Measurements from ENCODE around the gene SPINK7. TPM values are rescaled to one million over a fixed set of nuclear protein-coding genes. Genes with fewer than 3 reads are reported as not detected.

SPINK7 gene
- total RNA-seq, 1 donor from 2014 or later: not detected

DNA sequence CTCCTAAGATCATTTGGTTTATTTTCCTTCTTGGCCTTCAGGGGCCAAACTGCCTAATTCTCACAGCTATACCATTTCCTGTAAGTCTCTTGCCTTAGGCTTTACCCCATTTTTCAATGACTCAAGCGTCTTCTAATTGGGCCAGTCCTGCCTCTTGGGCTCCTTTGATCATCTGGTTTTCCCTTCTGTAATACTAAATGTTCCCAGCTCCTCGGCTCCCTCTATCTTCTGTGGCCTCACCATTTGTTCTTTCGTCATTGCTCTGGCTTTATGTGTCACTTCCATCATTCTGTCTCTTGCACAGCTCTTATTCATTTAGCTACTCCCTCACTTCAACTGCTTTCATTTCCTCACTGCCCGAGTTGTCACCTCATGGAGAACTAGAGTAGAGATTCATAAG is 14.5 kb upstream of the SPINK7 start:
- Mint-ChIP-seq H3K9me3 (ENCODE audit: unreplicated experiment) (no peaks in the 10 kb centered on the region), H3K36me3 (ENCODE audit: low read depth, unreplicated experiment) (no peaks in the 10 kb centered on the region), H3K4me1 (ENCODE audit: low read depth, unreplicated experiment) (no peaks in the 10 kb centered on the region), H3K27ac (ENCODE audit: unreplicated experiment) (no peak overlapping the region), H3K27me3 (ENCODE audit: low read depth, unreplicated experiment) (no peaks in the 10 kb centered on the region), H3K4me3 (ENCODE audit: unreplicated experiment) (no peak overlapping the region)
- no peak overlapping the region for H3K4me2 ChIP-seq (ENCODE audit: low read length)
- no peaks in the 10 kb centered on the region for H3K36me3 ChIP-seq (ENCODE audit: insufficient read depth, low read length)
- H4K20me1 ChIP-seq (ENCODE audit: insufficient read depth, low read length): no peaks in the 10 kb centered on the region
- no peaks in the 10 kb centered on the region for H3K9me3 ChIP-seq (ENCODE audit: insufficient read depth, low read depth, low read length)
- H3K79me2 ChIP-seq (ENCODE audit: insufficient read depth, low read length): no peaks in the 10 kb centered on the region
- no peaks in the 10 kb centered on the region for H3K4me1 ChIP-seq (ENCODE audit: insufficient read depth, low read length)
- TF ChIP-seq EZH2 (IDR thresholded peaks at IDR 0.05; ENCODE audit: insufficient read depth, low read length): no peak
- TF ChIP-seq, protein P1, sequence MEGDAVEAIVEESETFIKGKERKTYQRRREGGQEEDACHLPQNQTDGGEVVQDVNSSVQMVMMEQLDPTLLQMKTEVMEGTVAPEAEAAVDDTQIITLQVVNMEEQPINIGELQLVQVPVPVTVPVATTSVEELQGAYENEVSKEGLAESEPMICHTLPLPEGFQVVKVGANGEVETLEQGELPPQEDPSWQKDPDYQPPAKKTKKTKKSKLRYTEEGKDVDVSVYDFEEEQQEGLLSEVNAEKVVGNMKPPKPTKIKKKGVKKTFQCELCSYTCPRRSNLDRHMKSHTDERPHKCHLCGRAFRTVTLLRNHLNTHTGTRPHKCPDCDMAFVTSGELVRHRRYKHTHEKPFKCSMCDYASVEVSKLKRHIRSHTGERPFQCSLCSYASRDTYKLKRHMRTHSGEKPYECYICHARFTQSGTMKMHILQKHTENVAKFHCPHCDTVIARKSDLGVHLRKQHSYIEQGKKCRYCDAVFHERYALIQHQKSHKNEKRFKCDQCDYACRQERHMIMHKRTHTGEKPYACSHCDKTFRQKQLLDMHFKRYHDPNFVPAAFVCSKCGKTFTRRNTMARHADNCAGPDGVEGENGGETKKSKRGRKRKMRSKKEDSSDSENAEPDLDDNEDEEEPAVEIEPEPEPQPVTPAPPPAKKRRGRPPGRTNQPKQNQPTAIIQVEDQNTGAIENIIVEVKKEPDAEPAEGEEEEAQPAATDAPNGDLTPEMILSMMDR (IDR thresholded peaks at IDR 0.05; ENCODE audit: insufficient read depth, low read depth, low read length): no peak
- H3K4me3 ChIP-seq (ENCODE audit: insufficient read depth, low read depth, low read length): no peak overlapping the region
- H2AFZ ChIP-seq (ENCODE audit: low read depth, low read length): no peak overlapping the region
- H3K27me3 ChIP-seq (ENCODE audit: insufficient read depth, low read length): no peaks in the 10 kb centered on the region
- H3K9ac ChIP-seq (ENCODE audit: low read length): no peak overlapping the region
- DNase-seq (ENCODE audit: low read depth) (no peak), FAIRE-seq (no peak)
- H3K27ac ChIP-seq (ENCODE audit: low read depth, low read length): no peak overlapping the region

DNA sequence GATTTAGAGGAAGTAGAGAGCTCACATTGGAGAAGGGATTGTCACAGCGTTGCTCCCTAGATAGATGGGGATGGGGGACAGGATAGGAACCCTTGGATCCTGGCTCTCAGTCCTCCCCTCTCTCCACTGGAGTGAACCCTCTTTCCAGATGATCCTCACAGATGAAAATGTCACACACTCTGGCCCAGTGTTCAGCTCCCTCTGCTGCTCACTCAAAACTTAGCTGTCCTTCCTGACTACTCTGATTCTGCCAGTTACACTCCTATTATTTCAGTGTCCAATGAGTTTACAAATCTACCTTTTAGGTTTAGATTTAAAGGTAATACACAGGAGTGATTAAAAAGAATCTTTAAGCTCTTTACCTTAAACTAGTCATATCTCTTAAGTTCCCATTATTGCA is 5.8 kb upstream of the SPINK7 start:
- Mint-ChIP-seq H3K4me1 (ENCODE audit: low read depth, unreplicated experiment) (no peaks in the 10 kb centered on the region), H3K36me3 (ENCODE audit: low read depth, unreplicated experiment) (no peaks in the 10 kb centered on the region), H3K27me3 (ENCODE audit: low read depth, unreplicated experiment) (no peaks in the 10 kb centered on the region), H3K9me3 (ENCODE audit: unreplicated experiment) (peaks cover 5% of the 10 kb centered on the region), H3K27ac (ENCODE audit: unreplicated experiment) (no peak overlapping the region), H3K4me3 (ENCODE audit: unreplicated experiment) (no peak overlapping the region)
- Histone ChIP-seq H3K4me1 (ENCODE audit: insufficient read depth, low read length) (no peaks in the 10 kb centered on the region), H2AFZ (ENCODE audit: low read depth, low read length) (no peak overlapping the region), H4K20me1 (ENCODE audit: insufficient read depth, low read length) (no peaks in the 10 kb centered on the region), H3K79me2 (ENCODE audit: insufficient read depth, low read length) (no peaks in the 10 kb centered on the region), H3K4me3 (ENCODE audit: insufficient read depth, low read depth, low read length) (no peak overlapping the region), H3K27me3 (ENCODE audit: insufficient read depth, low read length) (no peaks in the 10 kb centered on the region), H3K36me3 (ENCODE audit: insufficient read depth, low read length) (no peaks in the 10 kb centered on the region), H3K4me2 (ENCODE audit: low read length) (no peak overlapping the region), H3K9ac (ENCODE audit: low read length) (no peak overlapping the region), H3K9me3 (ENCODE audit: insufficient read depth, low read depth, low read length) (no peaks in the 10 kb centered on the region), H3K27ac (ENCODE audit: low read depth, low read length) (no peak overlapping the region)
- no peak for DNase-seq (ENCODE audit: low read depth)
- TF ChIP-seq, protein P1 (IDR thresholded peaks at IDR 0.05; ENCODE audit: insufficient read depth, low read depth, low read length): no peak
- no peak for TF ChIP-seq EZH2 (IDR thresholded peaks at IDR 0.05; ENCODE audit: insufficient read depth, low read length)
- FAIRE-seq: no peak

DNA sequence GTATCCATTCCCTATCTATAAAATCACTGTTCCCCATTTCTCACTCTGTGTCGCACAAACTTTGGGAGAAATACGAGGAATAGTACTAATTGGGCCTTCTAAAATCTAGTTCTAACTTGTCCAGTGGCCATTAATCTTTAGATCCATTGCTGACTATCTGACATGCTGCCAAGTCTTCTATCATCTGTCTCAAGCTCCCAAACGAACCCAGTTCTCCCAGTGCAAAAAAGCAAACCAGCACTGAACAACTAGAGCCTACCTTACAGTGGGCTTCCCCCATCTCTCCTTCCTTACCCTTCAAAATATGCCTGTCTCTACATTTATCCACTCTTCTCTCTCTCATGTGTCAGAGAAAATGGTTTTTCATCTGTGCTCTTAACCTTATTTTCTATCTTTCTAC is 3.2 kb upstream of the SPINK7 start:
- no peak overlapping the region for H3K9ac ChIP-seq (ENCODE audit: low read length)
- TF ChIP-seq, protein P1 (IDR thresholded peaks at IDR 0.05; ENCODE audit: insufficient read depth, low read depth, low read length): no peak
- no peak for TF ChIP-seq EZH2 (IDR thresholded peaks at IDR 0.05; ENCODE audit: insufficient read depth, low read length)
- no peaks in the 10 kb centered on the region for H4K20me1 ChIP-seq (ENCODE audit: insufficient read depth, low read length)
- Mint-ChIP-seq H3K4me3 (ENCODE audit: unreplicated experiment) (no peak overlapping the region), H3K27me3 (ENCODE audit: low read depth, unreplicated experiment) (no peaks in the 10 kb centered on the region), H3K27ac (ENCODE audit: unreplicated experiment) (no peak overlapping the region), H3K4me1 (ENCODE audit: low read depth, unreplicated experiment) (no peaks in the 10 kb centered on the region), H3K36me3 (ENCODE audit: low read depth, unreplicated experiment) (no peaks in the 10 kb centered on the region), H3K9me3 (ENCODE audit: unreplicated experiment) (peaks cover 5% of the 10 kb centered on the region)
- no peaks in the 10 kb centered on the region for H3K79me2 ChIP-seq (ENCODE audit: insufficient read depth, low read length)
- H3K4me2 ChIP-seq (ENCODE audit: low read length): no peak overlapping the region
- no peaks in the 10 kb centered on the region for H3K36me3 ChIP-seq (ENCODE audit: insufficient read depth, low read length)
- no peaks in the 10 kb centered on the region for H3K4me1 ChIP-seq (ENCODE audit: insufficient read depth, low read length)
- H3K27me3 ChIP-seq (ENCODE audit: insufficient read depth, low read length): no peaks in the 10 kb centered on the region
- no peak overlapping the region for H3K27ac ChIP-seq (ENCODE audit: low read depth, low read length)
- no peaks in the 10 kb centered on the region for H3K9me3 ChIP-seq (ENCODE audit: insufficient read depth, low read depth, low read length)
- H2AFZ ChIP-seq (ENCODE audit: low read depth, low read length): no peak overlapping the region
- DNase-seq (ENCODE audit: low read depth): no peak
- FAIRE-seq: no peak
- no peak overlapping the region for H3K4me3 ChIP-seq (ENCODE audit: insufficient read depth, low read depth, low read length)
